Peyer's patch (tissue), 4 donors: Measurements from ENCODE around the gene PSAPL1.

Source experiments
- CTCF ChIP-seq, 6 experiments: fragments of 450-650 bp in 4 of 6; fragments of 200-600 bp in 2 of 6; sonication (generic) in 1 of 6; IDR thresholded peaks; one replicate each; pipeline ENCODE4 v1.5.1; 2017 to 2019; ENCODE audit warnings: antibody characterized with exemption in 6 of 6, mild to moderate bottlenecking in 3 of 6, moderate library complexity in 1 of 6
- POLR2A ChIP-seq, 2 donors: fragments of 450-650 bp; IDR thresholded peaks; one replicate each; pipeline ENCODE4 v1.5.1; 2017; ENCODE audit warnings: antibody characterized with exemption in 2 of 2, mild to moderate bottlenecking in 2 of 2, moderate library complexity in 2 of 2

DNA sequence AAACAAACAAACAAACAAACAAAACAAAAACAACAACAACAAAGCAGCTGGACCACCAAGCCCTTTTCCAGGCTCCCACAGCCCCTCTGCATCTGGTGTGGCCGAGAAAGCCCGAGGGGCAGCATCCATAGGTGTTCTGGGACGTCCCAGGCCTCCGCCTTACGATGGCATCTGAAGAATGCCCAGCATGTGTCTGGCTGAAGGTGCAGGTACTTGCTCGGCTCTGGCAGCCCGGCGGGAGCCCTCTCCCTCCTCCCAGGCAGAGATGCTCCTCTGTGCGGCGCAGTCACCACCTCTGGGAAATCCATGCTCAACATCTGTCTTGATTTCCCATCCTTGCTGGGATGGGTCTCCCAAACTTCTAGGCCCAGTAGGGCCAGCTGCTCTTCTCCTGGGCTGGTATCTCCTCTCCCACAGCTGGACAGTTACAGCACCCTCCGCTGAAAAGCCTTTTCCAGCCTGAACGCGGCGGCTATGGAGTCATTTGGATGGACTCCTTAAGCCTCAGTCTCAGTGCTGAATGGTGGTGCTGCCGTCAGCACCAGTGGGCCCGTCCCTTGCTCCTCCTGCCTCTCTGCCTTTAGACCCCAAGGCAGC is 4.3 kb downstream of the PSAPL1 start:
- no peak for TF ChIP-seq POLR2A (IDR thresholded peaks at IDR 0.05)
- TF ChIP-seq CTCF (IDR thresholded peaks at IDR 0.05): no peak
